Stimulated activated CD8-positive, alpha-beta memory T cell treated with anti-CD3 and anti-CD28 coated beads, Interleukin-4, amount 100 ng/mL, for 24 hours (primary cell): ENCODE measurements around the gene ARHGEF19.
"Not testable (repeated sequence)": the region's sequence is repeated elsewhere in the genome, so short reads cannot be mapped to it uniquely, and the experiment has no call there.

Source experiments
- DNase-seq: peaks from one replicate; pipeline ENCODE4 v3.0.0-alpha.2; 2020; ENCODE audit warnings: low read depth

ARHGEF19 gene

GRCh38 chr1:16212251-16212961, at the start of gene ARHGEF19:
ARHGEF19 (minus strand) TSS chr1:16212652; CDS start chr1:16209054, 3,598 bp downstream.
- DNase-seq, result no peak

- DNase-seq, result no peak
Observed at GRCh38 chr1:16262067-16262466, 49.6 kb upstream of the ARHGEF19 start.

GRCh38 chr1:16260814-16261213, 48.4 kb upstream of the ARHGEF19 start:
- no peak for DNase-seq

GRCh38 chr1:16258591-16259135, 46.2 kb upstream of the ARHGEF19 start:
- DNase-seq, result no peak

- DNase-seq, result no peak
Observed at GRCh38 chr1:16257968-16258367, 45.5 kb upstream of the ARHGEF19 start.

GRCh38 chr1:16257556-16257955, 45.1 kb upstream of the ARHGEF19 start:
- not testable (repeated sequence) for DNase-seq

GRCh38 chr1:16256478-16256877, 44.0 kb upstream of the ARHGEF19 start:
- no peak for DNase-seq

GRCh38 chr1:16254263-16254928, 41.9 kb upstream of the ARHGEF19 start:
- no peak for DNase-seq

GRCh38 chr1:16253332-16253922, 41.0 kb upstream of the ARHGEF19 start:
- no peak for DNase-seq

GRCh38 chr1:16252912-16253311, 40.5 kb upstream of the ARHGEF19 start:
- DNase-seq, result no peak

GRCh38 chr1:16251381-16251780, 38.9 kb upstream of the ARHGEF19 start:
- no peak for DNase-seq

- DNase-seq, result no peak
Observed at GRCh38 chr1:16250524-16251251, 38.2 kb upstream of the ARHGEF19 start.

GRCh38 chr1:16249596-16250241, 37.3 kb upstream of the ARHGEF19 start:
- DNase-seq, result no peak

- no peak for DNase-seq
Observed at GRCh38 chr1:16248603-16249516, 36.4 kb upstream of the ARHGEF19 start.

GRCh38 chr1:16248007-16248436, 35.6 kb upstream of the ARHGEF19 start:
- DNase-seq, result no peak

GRCh38 chr1:16247441-16247840, 35.0 kb upstream of the ARHGEF19 start:
- DNase-seq, result no peak

GRCh38 chr1:16246961-16247360, 34.5 kb upstream of the ARHGEF19 start:
- no peak for DNase-seq

GRCh38 chr1:16246239-16246638, 33.8 kb upstream of the ARHGEF19 start:
- DNase-seq, result not testable (repeated sequence)

- no peak for DNase-seq
Observed at GRCh38 chr1:16245476-16246196, 33.2 kb upstream of the ARHGEF19 start.
